Stimulated activated naive CD8-positive, alpha-beta T cell treated with anti-CD3 and anti-CD28 coated beads, Interleukin-15, amount 100 ng/mL, for 72 hours (primary cell): Measurements from ENCODE around the gene NKD1.
A peak's percentile ranks its signal among the peaks of the same experiment; 100 is the strongest.

Experiments used
- ATAC-seq: fragments of 150-1000 bp; cut with Tn5 transposase; 2 replicates; pipeline ENCODE4 v1.10.0; 2021; ENCODE audit warnings: mild to moderate bottlenecking, moderate library complexity
- DNase-seq, 2 donors: peaks; one replicate each; pipeline ENCODE4 v3.0.0; 2021 to 2022
- H3K27ac Mint-ChIP-seq, 2 donors: one replicate each; pipeline ENCODE4 v1.8.0; 2022; ENCODE audit warnings: mild to moderate bottlenecking in 2 of 2, mixed read lengths in 2 of 2, moderate library complexity in 2 of 2
- H3K27me3 Mint-ChIP-seq: one replicate; pipeline ENCODE4 v1.8.0; 2022; ENCODE audit warnings: mixed read lengths
- H3K4me1 Mint-ChIP-seq: one replicate; pipeline ENCODE4 v1.8.0; 2022; ENCODE audit warnings: mild to moderate bottlenecking, mixed read lengths
- H3K4me3 Mint-ChIP-seq, 2 donors: one replicate each; pipeline ENCODE4 v1.8.0; 2022; ENCODE audit warnings: mild to moderate bottlenecking in 2 of 2, mixed read lengths in 2 of 2, moderate library complexity in 1 of 2
- H3K9me3 Mint-ChIP-seq, 2 donors: one replicate each; pipeline ENCODE4 v1.8.0; 2022; ENCODE audit warnings: mixed read lengths in 2 of 2

Gene NKD1

GRCh38 chr16:50651835-50652438 lies 103.7 kb downstream of the NKD1 start:
- Mint-ChIP-seq H3K27me3 (no peaks in the 10 kb centered on the region), H3K4me1 (no peaks in the 10 kb centered on the region), H3K4me3 (no peak overlapping the region), H3K27ac (peak overlapping the region in 1 of 2 donors; percentile 71), H3K9me3 (peaks cover 5 to 6% of the 10 kb centered on the region in 2 donors)
- DNase-seq (no peak), ATAC-seq (no peak)

DNA sequence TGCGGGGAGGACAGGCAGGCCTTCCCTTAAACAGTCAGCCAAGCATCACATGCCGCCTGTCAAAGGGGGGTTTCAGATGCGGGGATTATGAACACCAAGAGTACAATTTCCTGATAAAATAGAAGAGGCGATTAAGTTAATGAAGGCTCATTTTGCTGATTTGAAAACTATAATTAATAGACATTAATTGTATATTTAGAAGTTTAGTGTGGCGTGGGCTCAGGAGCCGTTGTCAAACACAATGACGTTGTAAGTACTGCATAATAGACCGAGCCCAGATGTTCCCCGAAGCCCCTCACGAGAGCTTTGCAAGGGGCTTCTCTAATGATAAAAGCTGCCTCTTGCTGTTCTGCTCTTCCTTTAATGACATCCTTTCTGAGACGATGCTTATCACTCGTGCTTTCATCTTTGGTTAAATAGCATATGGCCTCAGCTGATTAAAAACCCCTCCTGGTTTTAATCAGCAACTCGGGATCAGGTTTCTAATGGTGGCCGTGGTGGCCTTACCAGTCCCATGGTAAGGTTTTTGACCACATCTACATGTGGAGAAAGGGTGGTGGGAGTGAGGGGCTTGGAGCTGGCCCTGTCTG lies 104.7 kb downstream of the NKD1 start:
- DNase-seq (no peak), ATAC-seq (no peak)
- H3K4me1 Mint-ChIP-seq = no peaks in the 10 kb centered on the region
- peaks cover 5 to 6% of the 10 kb centered on the region in 2 donors for H3K9me3 Mint-ChIP-seq
- H3K27me3 Mint-ChIP-seq = no peaks in the 10 kb centered on the region
- H3K4me3 Mint-ChIP-seq = no peak overlapping the region
- H3K27ac Mint-ChIP-seq = no peak overlapping the region

GRCh38 chr16:50653633-50654519 lies 105.7 kb downstream of the NKD1 start:
- no peak overlapping the region for H3K27ac Mint-ChIP-seq
- DNase-seq = no peak
- peaks cover 5 to 6% of the 10 kb centered on the region in 2 donors for H3K9me3 Mint-ChIP-seq
- H3K4me3 Mint-ChIP-seq = no peak overlapping the region
- no peaks in the 10 kb centered on the region for H3K4me1 Mint-ChIP-seq
- no peaks in the 10 kb centered on the region for H3K27me3 Mint-ChIP-seq
- no peak for ATAC-seq

GRCh38 chr16:50655558-50656055 lies 107.4 kb downstream of the NKD1 start:
- Mint-ChIP-seq H3K27ac (no peak overlapping the region), H3K4me1 (no peaks in the 10 kb centered on the region), H3K9me3 (peaks cover 5 to 6% of the 10 kb centered on the region in 2 donors)

DNA sequence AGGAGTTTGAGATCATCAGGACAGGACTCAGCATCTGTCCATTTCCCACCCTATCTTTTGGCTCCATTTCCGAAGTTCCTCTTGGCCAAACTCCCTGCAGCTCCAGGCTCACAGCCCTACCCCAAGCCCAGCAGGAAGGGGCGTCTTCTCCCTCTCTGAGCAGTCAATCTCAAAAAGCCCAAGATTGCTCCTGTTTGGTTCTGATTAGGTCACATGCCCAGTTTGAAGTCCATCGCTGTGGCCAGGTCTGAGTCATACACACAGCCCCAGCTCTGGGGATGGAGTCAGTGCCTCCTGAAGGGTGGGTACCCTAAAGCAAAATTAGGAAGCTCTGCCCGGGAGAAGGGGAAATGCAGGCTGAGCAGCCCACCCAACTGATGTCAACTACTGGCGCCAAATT lies 109.0 kb downstream of the NKD1 start:
- Mint-ChIP-seq H3K4me3 (no peak overlapping the region), H3K27me3 (no peaks in the 10 kb centered on the region), H3K27ac (peak overlapping the region in 1 of 2 donors; percentile 42), H3K4me1 (no peaks in the 10 kb centered on the region), H3K9me3 (no peaks in the 10 kb centered on the region)
- ATAC-seq = no peak
- no peak for DNase-seq

More at GRCh38 chr16:50655558-50656055, 107.4 kb downstream of the NKD1 start:
- DNase-seq (no peak), ATAC-seq (no peak)
- Mint-ChIP-seq H3K4me3 (no peak overlapping the region), H3K27me3 (no peaks in the 10 kb centered on the region)

- peak overlapping the region in 1 of 2 donors; percentile 79 for H3K27ac Mint-ChIP-seq
- peaks cover 2% of the 10 kb centered on the region for H3K4me1 Mint-ChIP-seq
- no peaks in the 10 kb centered on the region for H3K9me3 Mint-ChIP-seq
- H3K27me3 Mint-ChIP-seq = no peaks in the 10 kb centered on the region
- DNase-seq (no peak), ATAC-seq (no peak)
- H3K4me3 Mint-ChIP-seq = no peak overlapping the region
These were observed 111.6 kb downstream of the NKD1 start for GRCh38 chr16:50659806-50660205.

- DNase-seq = no peak
- no peak overlapping the region for H3K4me3 Mint-ChIP-seq
- H3K9me3 Mint-ChIP-seq = no peaks in the 10 kb centered on the region
- no peaks in the 10 kb centered on the region for H3K27me3 Mint-ChIP-seq
- no peak overlapping the region for H3K27ac Mint-ChIP-seq
- ATAC-seq = no peak
- peaks cover 22% of the 10 kb centered on the region for H3K4me1 Mint-ChIP-seq
These were observed 114.2 kb downstream of the NKD1 start for GRCh38 chr16:50662306-50662940.

- Mint-ChIP-seq H3K9me3 (no peaks in the 10 kb centered on the region), H3K4me3 (no peak overlapping the region), H3K4me1 (peaks cover 36% of the 10 kb centered on the region), H3K27me3 (no peaks in the 10 kb centered on the region), H3K27ac (peak overlapping the region in 1 of 2 donors; percentile 27)
- DNase-seq (no peak), ATAC-seq (no peak)
These were observed 116.1 kb downstream of the NKD1 start for GRCh38 chr16:50664270-50664669.

- Mint-ChIP-seq H3K4me3 (peak overlapping the region; percentile 70 to 81), H3K27ac (peak overlapping the region; percentile 57 to 95), H3K9me3 (no peaks in the 10 kb centered on the region), H3K4me1 (peaks cover 36% of the 10 kb centered on the region), H3K27me3 (no peaks in the 10 kb centered on the region)
- peak; percentile 74 to 79 for DNase-seq
- peak; percentile 56 for ATAC-seq
These were observed 117.1 kb downstream of the NKD1 start for GRCh38 chr16:50665128-50665878.

- Mint-ChIP-seq H3K4me3 (peak overlapping the region; percentile 72 to 77), H3K27me3 (no peaks in the 10 kb centered on the region), H3K4me1 (peaks cover 41% of the 10 kb centered on the region), H3K27ac (peak overlapping the region; percentile 42 to 94), H3K9me3 (peaks cover 6 to 7% of the 10 kb centered on the region in 2 donors)
- peak; percentile 30 to 49 for DNase-seq
- ATAC-seq = peak; percentile 82
These were observed 118.7 kb downstream of the NKD1 start for GRCh38 chr16:50666658-50667496.

GRCh38 chr16:50667497-50668367 lies 119.5 kb downstream of the NKD1 start:
- ATAC-seq (no peak), DNase-seq (no peak)
- Mint-ChIP-seq H3K27ac (peak overlapping the region; percentile 42 to 94), H3K4me3 (peak overlapping the region; percentile 72 to 77), H3K27me3 (no peaks in the 10 kb centered on the region), H3K4me1 (peaks cover 41% of the 10 kb centered on the region), H3K9me3 (peaks cover 15% of the 10 kb centered on the region in 2 donors)

- Mint-ChIP-seq H3K4me3 (no peak overlapping the region), H3K9me3 (peaks cover 19 to 22% of the 10 kb centered on the region in 2 donors), H3K27ac (no peak overlapping the region), H3K27me3 (no peaks in the 10 kb centered on the region), H3K4me1 (peaks cover 41% of the 10 kb centered on the region)
- no peak for DNase-seq
- ATAC-seq = no peak
These were observed 120.3 kb downstream of the NKD1 start for GRCh38 chr16:50668368-50669008.

DNA sequence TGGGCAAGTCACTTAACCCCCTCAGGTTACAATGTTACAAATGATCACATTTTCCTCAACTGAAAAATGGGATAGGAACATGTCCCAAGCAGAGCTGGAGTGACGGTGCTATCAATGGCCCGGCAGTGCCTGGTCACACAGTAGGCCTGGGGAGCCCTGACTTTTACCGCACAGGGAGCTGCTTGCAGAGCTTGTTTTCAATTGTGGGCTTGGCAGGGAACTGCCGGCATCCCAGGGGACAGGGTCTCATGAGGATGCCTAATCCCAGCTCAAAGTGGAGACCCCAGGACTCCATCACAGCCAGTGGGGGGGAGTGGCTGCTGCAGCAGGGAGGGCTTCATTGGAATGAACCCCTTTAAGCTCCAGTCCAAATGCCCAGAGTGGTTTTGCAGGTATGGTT lies 121.5 kb downstream of the NKD1 start:
- ATAC-seq (no peak), DNase-seq (no peak)
- H3K9me3 Mint-ChIP-seq = peaks cover 19 to 22% of the 10 kb centered on the region in 2 donors
- H3K27ac Mint-ChIP-seq = no peak overlapping the region
- H3K27me3 Mint-ChIP-seq = no peaks in the 10 kb centered on the region
- peaks cover 39% of the 10 kb centered on the region for H3K4me1 Mint-ChIP-seq
- no peak overlapping the region for H3K4me3 Mint-ChIP-seq
